Thoracic aorta endothelial cell (primary cell): ENCODE results near the gene STAT2. TPM values are rescaled to one million over a fixed set of nuclear protein-coding genes. Genes with fewer than 3 reads are reported as not detected.

ENCODE experiments used
- small RNA-seq: library from RNA; depleted of rRNA; stranded (forward); fragments of <200 nt; gene quantifications from one replicate; pipeline ENCODE3, GENCODE V24; 2012
- total RNA-seq: library from RNA; depleted of rRNA; stranded (reverse); fragments of >200 nt; gene quantifications from 2 replicates; pipeline ENCODE4 v1.2.3, GENCODE V29; 2012

The STAT2 gene
- 67.8 and 71.0 TPM in 2 replicates for total RNA-seq

GRCh38 chr12:56359851-56360767 is at the start of gene STAT2:
Gene STAT2, minus strand, starts transcription at chr12:56360107. Its CDS starts 3,536 bp downstream, at chr12:56356571.

GRCh38 chr12:56362130-56363059 is 2.5 kb upstream of the STAT2 start, which contains the start of gene APOF:
Gene APOF, minus strand, starts transcription at chr12:56362857. Its CDS starts 112 bp downstream, at chr12:56362745.

GRCh38 chr12:56338308-56339157 is 21.4 kb downstream of the STAT2 start, which contains the start of gene IL23A:
Gene IL23A, plus strand, starts transcription at chr12:56338884. Its CDS starts 161 bp downstream, at chr12:56339045.

GRCh38 chr12:56333679-56334489 is 26.0 kb downstream of the STAT2 start, which contains the start of gene PAN2:
Gene PAN2, minus strand, starts transcription at chr12:56334000. Its CDS starts 906 bp downstream, at chr12:56333094.

GRCh38 chr12:56315622-56316473 is 44.1 kb downstream of the STAT2 start, which contains the start of gene CNPY2:
Gene CNPY2, minus strand, starts transcription at chr12:56315988. Its CDS starts 771 bp downstream, at chr12:56315217.

GRCh38 chr12:56299853-56300643 is 59.9 kb downstream of the STAT2 start, which contains the start of gene CS:
Gene CS, minus strand, starts transcription at chr12:56300330. Its CDS starts 129 bp downstream, at chr12:56300201.

Small RNA genes within 50 kb of the gene (small RNA-seq; reads per million reads assigned to genes)
- not detected for gene RNU7-40P

Other genes with a start within 250 kb of the STAT2 start
- gene RPL41, start 243.5 kb downstream of the STAT2 start, total RNA-seq = 2,466 and 4,153 TPM in 2 replicates
- gene ZC3H10, start 241.8 kb downstream of the STAT2 start, total RNA-seq = 6.2 and 6.5 TPM in 2 replicates
- 259 and 330 TPM in 2 replicates for gene ESYT1, start 231.8 kb downstream of the STAT2 start, total RNA-seq
- gene MYL6B, start 207.5 kb downstream of the STAT2 start, total RNA-seq = 51.1 and 67.2 TPM in 2 replicates
- gene MYL6, start 201.7 kb downstream of the STAT2 start, total RNA-seq = 1,508 and 2,188 TPM in 2 replicates
- gene SMARCC2, start 170.6 kb downstream of the STAT2 start, total RNA-seq = 72.1 and 75.0 TPM in 2 replicates
- gene RNF41, start 138.2 kb downstream of the STAT2 start, total RNA-seq = 95.6 and 123 TPM in 2 replicates
- gene NABP2, start 135.8 kb downstream of the STAT2 start, total RNA-seq = 30.7 and 34.0 TPM in 2 replicates
- not detected in 2 replicates for gene SLC39A5, start 130.1 kb downstream of the STAT2 start, total RNA-seq
- gene ANKRD52, start 101.7 kb downstream of the STAT2 start, total RNA-seq = 19.9 and 25.0 TPM in 2 replicates
- gene COQ10A, start 93.2 kb downstream of the STAT2 start, total RNA-seq = 8.6 and 9.2 TPM in 2 replicates
- gene CS, start 59.8 kb downstream of the STAT2 start, total RNA-seq = 238 and 262 TPM in 2 replicates
- gene CNPY2, start 44.1 kb downstream of the STAT2 start, total RNA-seq = 86.9 and 93.8 TPM in 2 replicates
- 13.3 and 18.8 TPM in 2 replicates for gene PAN2, start 26.1 kb downstream of the STAT2 start, total RNA-seq
- not detected in 2 replicates for gene IL23A, start 21.2 kb downstream of the STAT2 start, total RNA-seq
- gene APOF, start 2.8 kb upstream of the STAT2 start, total RNA-seq = not detected in 2 replicates
- 14.6 and 17.9 TPM in 2 replicates for gene TIMELESS, start 89.3 kb upstream of the STAT2 start, total RNA-seq
- gene MIP, start 94.5 kb upstream of the STAT2 start, total RNA-seq = not detected in 2 replicates
- 2.6 and 2.7 TPM in 2 replicates for gene SPRYD4, start 108.5 kb upstream of the STAT2 start, total RNA-seq
- gene GLS2, start 128.1 kb upstream of the STAT2 start, total RNA-seq = 0.13 and 0.22 TPM in 2 replicates
- 43.8 and 53.7 TPM in 2 replicates for gene RBMS2, start 161.7 kb upstream of the STAT2 start, total RNA-seq